ENCODE measurements around the gene IFITM10. TPM values are rescaled to one million over a fixed set of nuclear protein-coding genes. Genes with fewer than 3 reads are reported as not detected.
"Not testable (repeated sequence)": the region's sequence is repeated elsewhere in the genome, so short reads cannot be mapped to it uniquely, and the experiment has no call there.

IFITM10 gene
- total and polyA plus RNA-seq, 2 experiments from 2014 or later: 0.41 to 1.6 TPM

DNA sequence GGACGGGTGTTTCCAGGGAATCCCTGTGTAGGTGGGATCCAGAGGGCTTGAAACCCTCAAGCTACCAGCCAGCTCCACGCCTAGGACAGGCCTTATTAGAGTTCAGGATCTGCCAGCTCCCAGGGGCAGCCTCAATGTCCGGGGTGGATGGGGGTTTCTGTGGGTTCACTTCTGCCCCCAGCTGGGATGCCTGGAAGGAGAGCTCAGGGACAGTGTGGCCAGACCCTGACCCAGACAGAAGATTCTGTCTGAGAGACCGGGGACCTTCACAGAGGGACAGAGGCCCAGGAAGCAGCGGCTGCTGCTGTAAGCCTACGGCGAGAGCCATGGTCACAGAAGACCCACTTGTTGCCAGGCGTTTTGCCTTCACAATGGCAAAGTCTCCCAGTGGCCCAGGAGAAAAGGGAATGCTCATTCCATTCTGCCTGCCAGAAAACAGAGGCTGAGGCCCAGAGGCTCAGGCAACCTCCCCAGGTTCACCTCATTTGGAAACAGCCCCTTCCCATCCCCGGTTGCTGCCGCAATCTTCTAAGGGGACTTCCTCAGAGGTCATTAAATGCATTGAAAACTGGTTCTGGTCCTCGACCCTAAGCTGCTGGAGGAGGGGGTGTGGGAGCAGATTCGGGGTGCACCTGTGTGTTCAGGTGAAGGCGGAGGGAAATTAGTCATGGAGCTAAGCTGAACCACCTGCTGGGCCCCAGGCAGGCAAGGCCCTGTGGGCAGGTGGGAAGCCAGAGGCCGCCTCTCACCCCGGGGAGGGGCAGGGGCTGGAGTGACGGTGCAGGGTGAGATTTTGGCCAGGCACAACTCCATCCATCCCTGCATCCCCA is 58.3 kb downstream of the IFITM10 start:
- H3K27me3 ChIP-seq (replicated peaks; ENCODE audit: insufficient read depth): peaks cover 17% of the 10 kb centered on the region
- no peaks in the 10 kb centered on the region for H3K36me3 ChIP-seq (ENCODE audit: low read depth)
- no peak for DNase-seq
- H3K9me2 ChIP-seq (ENCODE audit: insufficient read depth): no peaks in the 10 kb centered on the region
- H3K9me3 ChIP-seq (ENCODE audit: low read depth): no peaks in the 10 kb centered on the region
- no peak overlapping the region for H2AFZ ChIP-seq
- TF ChIP-seq EZH2phosphoT487 (IDR thresholded peaks at IDR 0.05; ENCODE audit: insufficient read depth, low read depth) (no peak), EZH2 (IDR thresholded peaks at IDR 0.05; ENCODE audit: insufficient read depth, poor library complexity, severe bottlenecking) (no peak)
- no peaks in the 10 kb centered on the region for H4K20me1 ChIP-seq (ENCODE audit: insufficient read depth)
- no peak overlapping the region for H3K4me3 ChIP-seq
- no peak overlapping the region for H3K9ac ChIP-seq
- H3K27ac ChIP-seq: no peak overlapping the region
- WGBS, 2 experiments (ENCODE audit: low coverage in 1 of 2, low lambda C conversion rate in 2 of 2, missing lambda C conversion rate in 2 of 2): 45 to 54% methylated on average over 16 of the region's 16 CpGs
- in situ Hi-C loops (cut with MboI): loop anchor here (10.0 kb wide), 1 partner anchor 123 kb away; no protein-coding TSS in a partner anchor
- H3K4me1 ChIP-seq (ENCODE audit: insufficient read depth): no peaks in the 10 kb centered on the region
- no peaks in the 10 kb centered on the region for H3K79me2 ChIP-seq (ENCODE audit: insufficient read depth)
- no peak overlapping the region for H3K4me2 ChIP-seq (ENCODE audit: unreplicated experiment)
- no peaks in the 10 kb centered on the region for H3F3A ChIP-seq (ENCODE audit: insufficient read depth)

DNA sequence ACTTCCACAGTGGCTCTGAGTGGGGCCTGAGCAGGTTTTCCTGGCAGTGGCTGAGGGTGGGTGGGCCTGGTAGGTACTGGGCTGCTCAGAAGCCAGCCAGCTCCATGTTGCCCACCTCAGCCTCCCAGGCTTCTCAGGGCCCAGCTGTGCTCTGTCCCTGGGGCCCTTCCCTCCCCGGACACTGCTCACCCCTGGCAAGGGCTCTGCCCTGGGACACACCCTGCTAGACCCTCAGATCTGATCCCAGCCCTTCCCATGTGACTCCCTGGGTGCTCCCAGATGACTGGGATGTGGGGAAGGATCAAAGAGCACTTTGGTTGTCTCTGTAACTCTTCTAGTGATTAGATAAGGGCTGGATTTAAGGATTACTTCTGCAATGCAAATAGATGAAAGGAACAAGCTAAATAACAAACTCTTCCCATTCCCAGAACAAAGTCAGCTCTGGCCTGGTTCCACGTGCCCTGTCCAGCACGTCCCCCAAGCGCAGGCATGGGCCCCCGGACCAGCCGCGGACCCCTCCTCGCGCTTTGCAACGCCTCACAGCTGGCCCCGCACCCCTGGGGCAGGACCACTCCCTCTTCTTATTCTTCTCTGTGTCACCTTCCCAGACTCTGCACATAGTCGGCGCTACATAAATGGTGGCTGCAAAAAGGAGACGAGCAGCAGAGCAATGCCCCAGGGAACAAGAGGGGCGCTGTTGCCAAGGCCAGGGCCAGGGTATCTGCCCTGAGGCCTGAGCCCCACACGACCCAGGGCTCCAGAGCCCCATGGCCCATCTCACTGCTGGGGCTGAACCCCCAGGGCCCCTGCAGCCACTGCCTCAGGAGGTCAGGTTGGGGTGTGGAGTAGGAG is 59.1 kb downstream of the IFITM10 start:
- Histone ChIP-seq H3F3A (ENCODE audit: insufficient read depth) (no peaks in the 10 kb centered on the region), H3K4me1 (ENCODE audit: insufficient read depth) (no peaks in the 10 kb centered on the region), H2AFZ (no peak overlapping the region), H3K27me3 (replicated peaks; ENCODE audit: insufficient read depth) (peaks cover 10% of the 10 kb centered on the region), H3K4me3 (no peak overlapping the region), H3K9ac (no peak overlapping the region), H3K9me3 (ENCODE audit: low read depth) (no peaks in the 10 kb centered on the region), H3K9me2 (ENCODE audit: insufficient read depth) (no peaks in the 10 kb centered on the region), H4K20me1 (ENCODE audit: insufficient read depth) (no peaks in the 10 kb centered on the region), H3K4me2 (ENCODE audit: unreplicated experiment) (no peak overlapping the region), H3K79me2 (ENCODE audit: insufficient read depth) (no peaks in the 10 kb centered on the region), H3K27ac (no peak overlapping the region), H3K36me3 (ENCODE audit: low read depth) (no peaks in the 10 kb centered on the region)
- DNase-seq: no peak
- WGBS, 2 experiments (ENCODE audit: low coverage in 1 of 2, low lambda C conversion rate in 2 of 2, missing lambda C conversion rate in 2 of 2): 43 to 44% methylated on average over 16 of the region's 16 CpGs
- TF ChIP-seq EZH2 (IDR thresholded peaks at IDR 0.05; ENCODE audit: insufficient read depth, poor library complexity, severe bottlenecking): no peak
- TF ChIP-seq EZH2phosphoT487 (IDR thresholded peaks at IDR 0.05; ENCODE audit: insufficient read depth, low read depth): no peak
- in situ Hi-C loops (cut with MboI): loop anchor here (10.0 kb wide), 1 partner anchor 124 kb away; no protein-coding TSS in a partner anchor

GRCh38 chr11:1690167-1691025 is 60.0 kb downstream of the IFITM10 start:
- no peak overlapping the region for H3K4me2 ChIP-seq (ENCODE audit: unreplicated experiment)
- no peak overlapping the region for H3K27ac ChIP-seq
- no peak overlapping the region for H3K4me3 ChIP-seq
- 27 to 34% methylated on average over 10 to 22 of the region's 22 CpGs for WGBS, 2 experiments (ENCODE audit: low coverage in 1 of 2, low lambda C conversion rate in 2 of 2, missing lambda C conversion rate in 2 of 2)
- H3K79me2 ChIP-seq (ENCODE audit: insufficient read depth): no peaks in the 10 kb centered on the region
- H3K4me1 ChIP-seq (ENCODE audit: insufficient read depth): no peaks in the 10 kb centered on the region
- no peak overlapping the region for H3K9ac ChIP-seq
- H3K27me3 ChIP-seq (replicated peaks; ENCODE audit: insufficient read depth): peaks cover 2% of the 10 kb centered on the region
- in situ Hi-C loops (cut with MboI): loop anchor here (10.0 kb wide), 1 partner anchor 124 kb away; no protein-coding TSS in a partner anchor
- H3K36me3 ChIP-seq (ENCODE audit: low read depth): no peaks in the 10 kb centered on the region
- no peak for TF ChIP-seq EZH2phosphoT487 (IDR thresholded peaks at IDR 0.05; ENCODE audit: insufficient read depth, low read depth)
- no peak for TF ChIP-seq EZH2 (IDR thresholded peaks at IDR 0.05; ENCODE audit: insufficient read depth, poor library complexity, severe bottlenecking)
- no peaks in the 10 kb centered on the region for H3K9me2 ChIP-seq (ENCODE audit: insufficient read depth)
- no peaks in the 10 kb centered on the region for H4K20me1 ChIP-seq (ENCODE audit: insufficient read depth)
- DNase-seq: no peak
- no peaks in the 10 kb centered on the region for H3K9me3 ChIP-seq (ENCODE audit: low read depth)
- H2AFZ ChIP-seq: no peak overlapping the region
- no peaks in the 10 kb centered on the region for H3F3A ChIP-seq (ENCODE audit: insufficient read depth)

DNA sequence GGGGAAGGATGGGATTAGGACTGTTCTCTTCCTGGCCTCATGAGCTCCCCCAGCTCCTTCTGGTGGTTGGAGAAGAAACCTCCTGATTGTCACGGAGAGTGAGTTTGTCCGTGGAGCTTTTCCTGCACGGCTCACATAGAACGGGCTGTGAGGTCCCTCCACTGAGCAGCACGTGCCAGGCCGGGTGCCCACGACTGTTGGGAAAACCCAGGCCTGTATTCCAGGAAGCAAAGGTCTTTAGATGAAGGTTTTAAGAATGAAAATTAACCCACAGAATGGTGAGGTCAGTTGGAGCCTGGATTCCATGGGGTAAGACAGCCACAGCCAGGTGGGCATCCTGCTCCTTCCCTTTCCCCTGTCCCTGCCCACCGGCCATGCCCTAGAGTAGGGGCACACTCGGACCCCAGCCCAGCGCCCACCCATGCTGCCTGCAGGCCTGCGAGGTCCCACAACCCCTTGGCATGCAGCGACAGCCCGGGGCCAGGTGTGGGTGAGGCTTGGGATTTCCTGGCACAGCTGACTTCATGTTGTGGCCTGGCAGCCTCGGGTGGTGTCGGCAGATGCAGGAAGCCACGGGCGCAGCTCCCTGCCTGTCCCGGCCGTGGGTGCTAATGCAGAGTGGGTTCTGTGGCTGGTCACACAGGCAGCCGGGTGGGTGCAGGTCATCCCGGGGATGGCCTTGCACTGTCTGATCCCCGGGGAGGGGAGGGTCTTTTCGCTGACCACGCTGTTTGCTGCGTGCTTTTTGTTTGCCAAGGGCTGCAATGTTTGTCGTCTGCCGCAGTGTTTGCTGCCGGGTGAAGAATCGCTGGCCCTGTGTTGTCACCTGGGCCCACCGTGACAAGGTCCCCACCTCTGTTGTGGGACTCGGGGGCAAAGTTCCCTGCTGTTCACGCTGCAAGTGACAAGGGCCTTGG is 60.9 kb downstream of the IFITM10 start:
- not testable (repeated sequence) for H3K36me3 ChIP-seq (ENCODE audit: low read depth); H3K27ac ChIP-seq; H3K9me3 ChIP-seq (ENCODE audit: low read depth); H3F3A ChIP-seq (ENCODE audit: insufficient read depth); H3K4me3 ChIP-seq; H4K20me1 ChIP-seq (ENCODE audit: insufficient read depth); H3K4me1 ChIP-seq (ENCODE audit: insufficient read depth); H2AFZ ChIP-seq; DNase-seq; H3K79me2 ChIP-seq (ENCODE audit: insufficient read depth); H3K27me3 ChIP-seq (replicated peaks; ENCODE audit: insufficient read depth); H3K9me2 ChIP-seq (ENCODE audit: insufficient read depth); H3K4me2 ChIP-seq (ENCODE audit: unreplicated experiment); H3K9ac ChIP-seq
- 47 to 55% methylated on average over 27 to 30 of the region's 32 CpGs for WGBS, 2 experiments (ENCODE audit: low coverage in 1 of 2, low lambda C conversion rate in 2 of 2, missing lambda C conversion rate in 2 of 2)
- in situ Hi-C loops (cut with MboI): loop anchor here (10.0 kb wide), 1 partner anchor 125 kb away; no protein-coding TSS in a partner anchor

DNA sequence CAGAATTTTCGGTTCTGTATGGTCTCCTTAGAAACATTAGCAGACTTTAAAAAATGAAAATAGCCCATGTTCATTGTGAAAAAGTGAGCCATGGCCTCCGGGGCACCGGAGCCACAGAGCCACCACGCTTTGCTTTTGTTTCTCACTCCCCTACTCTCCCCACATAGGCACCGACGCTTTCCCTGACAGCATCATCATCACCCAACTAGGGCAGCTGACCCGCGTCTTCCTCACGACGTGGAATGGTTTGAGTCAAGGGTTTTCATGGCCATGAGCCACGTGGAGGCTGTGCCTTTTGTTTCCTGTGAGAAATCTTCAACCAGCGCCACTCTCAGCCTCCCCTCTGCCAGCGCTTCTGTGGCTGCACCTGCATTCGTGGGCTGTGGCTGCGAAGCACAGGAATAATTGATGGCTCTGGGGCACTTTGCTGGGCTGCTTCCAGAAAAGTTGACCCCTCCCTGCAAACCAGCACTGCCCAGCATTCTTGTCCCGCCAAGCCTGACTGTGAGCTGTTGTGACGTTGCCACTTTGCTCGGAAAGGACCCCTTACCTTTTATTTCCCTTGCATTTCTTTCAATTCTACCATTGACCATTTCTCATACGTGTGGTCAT is 62.0 kb downstream of the IFITM10 start:
- H3K9me2 ChIP-seq (ENCODE audit: insufficient read depth); H3K79me2 ChIP-seq (ENCODE audit: insufficient read depth); H3K4me2 ChIP-seq (ENCODE audit: unreplicated experiment); H3K4me3 ChIP-seq; H3K27me3 ChIP-seq (replicated peaks; ENCODE audit: insufficient read depth); in situ Hi-C loops (cut with MboI); H3K36me3 ChIP-seq (ENCODE audit: low read depth); H2AFZ ChIP-seq; H4K20me1 ChIP-seq (ENCODE audit: insufficient read depth); DNase-seq; H3K4me1 ChIP-seq (ENCODE audit: insufficient read depth); H3K27ac ChIP-seq; H3K9ac ChIP-seq; H3F3A ChIP-seq (ENCODE audit: insufficient read depth); H3K9me3 ChIP-seq (ENCODE audit: low read depth): not testable (repeated sequence)
- WGBS, 2 experiments (ENCODE audit: low coverage in 1 of 2, low lambda C conversion rate in 2 of 2, missing lambda C conversion rate in 2 of 2): 62 to 66% methylated on average over 19 of the region's 19 CpGs

All from GM23248 (cell line).